OCI-LY1 (cell line): ENCODE results near the gene EML5.

Experiments used
- EZH2 ChIP-seq: fragments of 200-600 bp; sonication (generic), shearing (Covaris generic); IDR thresholded peaks from 2 replicates; pipeline ENCODE4 v1.8.0; 2017; ENCODE audit warnings: borderline replicate concordance, mixed run types, mild to moderate bottlenecking, antibody characterized with exemption, low read length, moderate library complexity, mixed read lengths
- TF ChIP-seq, protein P1 (sequence below): fragments of 200-600 bp; sonication (generic), shearing (Covaris generic); IDR thresholded peaks from 2 replicates; pipeline ENCODE4 v1.5.1; 2017; ENCODE audit warnings: mild to moderate bottlenecking, antibody characterized with exemption, low read length, moderate library complexity, mixed read lengths

- TF ChIP-seq, protein P1, sequence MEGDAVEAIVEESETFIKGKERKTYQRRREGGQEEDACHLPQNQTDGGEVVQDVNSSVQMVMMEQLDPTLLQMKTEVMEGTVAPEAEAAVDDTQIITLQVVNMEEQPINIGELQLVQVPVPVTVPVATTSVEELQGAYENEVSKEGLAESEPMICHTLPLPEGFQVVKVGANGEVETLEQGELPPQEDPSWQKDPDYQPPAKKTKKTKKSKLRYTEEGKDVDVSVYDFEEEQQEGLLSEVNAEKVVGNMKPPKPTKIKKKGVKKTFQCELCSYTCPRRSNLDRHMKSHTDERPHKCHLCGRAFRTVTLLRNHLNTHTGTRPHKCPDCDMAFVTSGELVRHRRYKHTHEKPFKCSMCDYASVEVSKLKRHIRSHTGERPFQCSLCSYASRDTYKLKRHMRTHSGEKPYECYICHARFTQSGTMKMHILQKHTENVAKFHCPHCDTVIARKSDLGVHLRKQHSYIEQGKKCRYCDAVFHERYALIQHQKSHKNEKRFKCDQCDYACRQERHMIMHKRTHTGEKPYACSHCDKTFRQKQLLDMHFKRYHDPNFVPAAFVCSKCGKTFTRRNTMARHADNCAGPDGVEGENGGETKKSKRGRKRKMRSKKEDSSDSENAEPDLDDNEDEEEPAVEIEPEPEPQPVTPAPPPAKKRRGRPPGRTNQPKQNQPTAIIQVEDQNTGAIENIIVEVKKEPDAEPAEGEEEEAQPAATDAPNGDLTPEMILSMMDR: no peak
- no peak for TF ChIP-seq EZH2
These were observed 6.8 kb upstream of the EML5 start for GRCh38 chr14:88799522-88799921.
